Prostate gland (tissue), 2 donors: ENCODE results near the gene INPP5B. TPM values are rescaled to one million over a fixed set of nuclear protein-coding genes. Genes with fewer than 3 reads are reported as not detected.
"Not testable (repeated sequence)": the region's sequence is repeated elsewhere in the genome, so short reads cannot be mapped to it uniquely, and the experiment has no call there.

Source experiments
- DNase-seq: peaks from one replicate; pipeline ENCODE4 v3.0.0-alpha.2; 2019; ENCODE audit warnings: low spot score
- H3K27ac ChIP-seq, 2 donors: fragments of 200-600 bp; sonication (generic); 2 replicates each; pipeline ENCODE4 v1.5.1; 2017 to 2019
- H3K27me3 ChIP-seq: fragments of 200-600 bp; sonication (generic); replicated peaks from 2 replicates; pipeline ENCODE4 v1.5.1; 2019; ENCODE audit not compliant: insufficient read depth
- H3K36me3 ChIP-seq, 2 donors: fragments of 200-600 bp; sonication (generic); 1 replicate in 1 of 2; 2 replicates in 1 of 2; pipeline versions ENCODE4 v1.5.1 to v1.8.1; 2017 to 2019
- H3K4me1 ChIP-seq: fragments of 200-600 bp; sonication (generic); replicated peaks from 2 replicates; pipeline ENCODE4 v1.5.1; 2019
- H3K4me3 ChIP-seq, 2 donors: fragments of 200-600 bp; sonication (generic); 2 replicates each; pipeline ENCODE4 v1.5.1; 2017 to 2019
- H3K9me3 ChIP-seq: fragments of 200-600 bp; sonication (generic); 2 replicates; pipeline ENCODE4 v1.5.1; 2017
- POLR2A ChIP-seq: fragments of 450-650 bp; IDR thresholded peaks from one replicate; pipeline ENCODE4 v1.6.1; 2016; ENCODE audit warnings: antibody characterized with exemption, mild to moderate bottlenecking
- POLR2AphosphoS5 ChIP-seq: sonication (generic); formaldehyde crosslinking; IDR thresholded peaks from one replicate; pipeline ENCODE4 v1.6.1; 2017; ENCODE audit warnings: antibody characterized with exemption
- WGBS: methylation state at CpG from one replicate; pipeline ENCODE4 v1.1.5; 2018; 5-methylcytosine and 5-hydroxymethylcytosine counted together
- intact Hi-C: fragments of 100-400 bp; cut with DNase I; formaldehyde crosslinking; loops from one replicate; pipeline ENCODE4 v1.14.2; 2022
- total RNA-seq, 2 donors: library from RNA; depleted of rRNA; stranded (reverse); fragments of >200 nt; gene quantifications; one replicate each; pipeline ENCODE4 v1.1.0, GENCODE V29; 2016
- TF ChIP-seq, protein P1 (sequence below), 4 experiments: fragments of 200-600 bp in 2 of 4; fragments of 450-650 bp in 2 of 4; sonication (generic) in 2 of 4; IDR thresholded peaks; 1 replicate in 3 of 4; 2 replicates in 1 of 4; pipeline ENCODE4 v1.5.1; 2016 to 2019; ENCODE audit warnings: antibody characterized with exemption in 4 of 4, mild to moderate bottlenecking in 2 of 4, moderate library complexity in 2 of 4

Gene INPP5B
- total RNA-seq, 2 donors from 2014 or later = 12.8 to 20.8 TPM

DNA sequence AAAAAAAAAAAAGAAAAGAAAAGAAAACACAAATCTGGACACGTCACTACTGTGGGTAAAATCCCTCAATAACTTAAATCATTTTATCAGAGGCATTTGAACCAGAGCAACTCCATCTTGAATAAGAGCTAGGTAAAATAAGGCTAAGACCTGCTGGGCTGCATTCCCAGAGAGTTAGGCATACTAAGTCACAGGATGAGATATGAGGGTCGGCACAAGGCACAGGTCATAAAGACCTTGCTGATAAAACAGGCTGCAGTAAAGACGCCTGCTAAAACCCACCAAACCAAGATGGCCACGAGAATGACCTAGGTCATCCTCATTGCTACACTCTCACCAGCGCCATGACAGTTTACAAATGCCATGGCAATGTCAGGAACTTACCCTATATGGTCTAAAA, 43.9 kb downstream of the INPP5B start:
- intact Hi-C loops = no loop called here
- TF ChIP-seq POLR2A (no peak), POLR2AphosphoS5 (no peak)
- TF ChIP-seq, protein P1, sequence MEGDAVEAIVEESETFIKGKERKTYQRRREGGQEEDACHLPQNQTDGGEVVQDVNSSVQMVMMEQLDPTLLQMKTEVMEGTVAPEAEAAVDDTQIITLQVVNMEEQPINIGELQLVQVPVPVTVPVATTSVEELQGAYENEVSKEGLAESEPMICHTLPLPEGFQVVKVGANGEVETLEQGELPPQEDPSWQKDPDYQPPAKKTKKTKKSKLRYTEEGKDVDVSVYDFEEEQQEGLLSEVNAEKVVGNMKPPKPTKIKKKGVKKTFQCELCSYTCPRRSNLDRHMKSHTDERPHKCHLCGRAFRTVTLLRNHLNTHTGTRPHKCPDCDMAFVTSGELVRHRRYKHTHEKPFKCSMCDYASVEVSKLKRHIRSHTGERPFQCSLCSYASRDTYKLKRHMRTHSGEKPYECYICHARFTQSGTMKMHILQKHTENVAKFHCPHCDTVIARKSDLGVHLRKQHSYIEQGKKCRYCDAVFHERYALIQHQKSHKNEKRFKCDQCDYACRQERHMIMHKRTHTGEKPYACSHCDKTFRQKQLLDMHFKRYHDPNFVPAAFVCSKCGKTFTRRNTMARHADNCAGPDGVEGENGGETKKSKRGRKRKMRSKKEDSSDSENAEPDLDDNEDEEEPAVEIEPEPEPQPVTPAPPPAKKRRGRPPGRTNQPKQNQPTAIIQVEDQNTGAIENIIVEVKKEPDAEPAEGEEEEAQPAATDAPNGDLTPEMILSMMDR (IDR thresholded peaks at IDR 0.05) = no peak
- no peaks in the 10 kb centered on the region for H3K36me3 ChIP-seq
- no peaks in the 10 kb centered on the region for H3K27me3 ChIP-seq
- H3K27ac ChIP-seq = no peak overlapping the region
- no peak for DNase-seq
- H3K4me1 ChIP-seq = no peaks in the 10 kb centered on the region
- no peak overlapping the region for H3K4me3 ChIP-seq
- 86% methylated on average over 5 of the region's 5 CpGs for WGBS
- H3K9me3 ChIP-seq = no peaks in the 10 kb centered on the region

DNA sequence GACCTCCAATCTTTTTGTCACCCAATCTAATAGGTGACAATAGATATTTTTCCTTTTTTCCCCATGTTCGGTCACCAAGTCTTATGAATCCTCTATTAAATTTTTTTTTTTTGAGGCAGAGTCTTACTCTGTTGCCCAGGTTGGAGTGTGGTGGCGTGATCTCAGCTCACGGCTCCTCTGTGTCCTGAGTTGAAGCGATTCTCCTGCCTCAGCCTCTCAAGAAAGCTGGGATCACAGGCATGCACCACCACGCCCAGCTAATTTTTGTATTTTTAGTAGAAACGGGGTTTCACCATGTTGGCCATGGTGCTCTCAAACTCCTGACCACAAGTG, 45.0 kb downstream of the INPP5B start:
- no peaks in the 10 kb centered on the region for H3K36me3 ChIP-seq
- WGBS = 94% methylated on average over 6 of the region's 6 CpGs
- H3K9me3 ChIP-seq = no peaks in the 10 kb centered on the region

DNA sequence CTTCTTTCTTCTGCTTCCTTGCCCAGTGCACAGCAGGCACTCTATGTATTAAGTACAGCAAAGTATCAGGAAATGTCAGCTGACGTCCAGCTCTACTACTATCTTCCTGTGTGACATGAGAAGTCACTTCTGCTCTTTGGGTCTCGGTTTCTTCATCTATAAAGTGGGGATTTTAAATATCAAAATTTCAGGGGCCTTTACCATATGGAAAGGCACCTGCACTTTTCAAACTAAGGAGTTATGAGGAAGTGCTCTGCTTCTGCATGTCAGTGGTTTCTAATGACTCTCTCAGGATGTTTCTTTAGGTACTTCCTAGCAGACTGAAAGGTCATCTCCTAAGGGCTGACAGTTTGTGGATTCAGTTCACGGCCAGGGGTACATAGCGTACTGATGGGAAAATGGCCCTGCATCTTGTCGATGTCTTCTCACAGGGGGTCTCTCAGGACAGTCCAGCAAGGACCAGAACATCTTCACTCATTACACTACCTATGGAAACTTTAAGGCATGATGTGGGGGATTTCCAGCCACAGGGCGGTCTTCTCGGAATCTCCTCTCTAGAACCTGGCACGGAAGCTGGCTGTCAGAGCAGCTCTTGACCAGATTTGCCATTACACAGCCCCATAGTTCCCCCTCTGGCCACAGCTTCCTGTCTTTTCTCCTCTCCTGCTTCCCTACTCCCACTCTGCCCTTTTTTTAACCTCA, 45.5 kb downstream of the INPP5B start:
- H3K9me3 ChIP-seq = no peaks in the 10 kb centered on the region
- DNase-seq = no peak
- intact Hi-C loops = no loop called here
- WGBS = 91% methylated on average over 8 of the region's 8 CpGs
- H3K36me3 ChIP-seq = no peaks in the 10 kb centered on the region
- TF ChIP-seq POLR2A = no peak
- TF ChIP-seq POLR2AphosphoS5 = no peak
- H3K27me3 ChIP-seq = no peaks in the 10 kb centered on the region
- H3K4me1 ChIP-seq = no peaks in the 10 kb centered on the region
- H3K27ac ChIP-seq = no peak overlapping the region
- no peak overlapping the region for H3K4me3 ChIP-seq

More for the DNA sequence above, 45.0 kb downstream of the INPP5B start:
- no peak overlapping the region for H3K4me3 ChIP-seq
- H3K27ac ChIP-seq = no peak overlapping the region
- DNase-seq = no peak
- no peak for TF ChIP-seq POLR2AphosphoS5
- no peak for TF ChIP-seq POLR2A
- TF ChIP-seq, protein P1 (IDR thresholded peaks at IDR 0.05) = no peak
- H3K4me1 ChIP-seq = no peaks in the 10 kb centered on the region
- no peaks in the 10 kb centered on the region for H3K27me3 ChIP-seq
- intact Hi-C loops = no loop called here

DNA sequence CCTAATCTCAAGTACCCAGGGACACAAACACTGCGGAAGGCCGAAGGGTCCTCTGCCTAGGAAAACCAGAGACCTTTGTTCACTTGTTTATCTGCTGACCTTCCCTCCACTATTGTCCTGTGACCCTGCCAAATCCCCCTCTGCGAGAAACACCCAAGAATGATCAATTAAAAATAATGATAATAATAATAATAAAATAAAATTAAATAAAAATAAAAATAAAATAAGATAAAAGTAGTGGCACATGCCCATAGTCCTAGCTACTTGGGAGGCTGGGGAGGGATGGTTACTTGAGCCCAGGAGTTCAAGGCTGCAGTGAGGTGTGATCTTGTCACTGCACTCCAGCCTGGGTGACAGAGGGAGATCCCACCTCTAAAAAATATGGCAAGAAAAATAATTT, 49.3 kb downstream of the INPP5B start:
- H3K9me3 ChIP-seq, H3K36me3 ChIP-seq, H3K27ac ChIP-seq, DNase-seq, intact Hi-C loops, H3K4me1 ChIP-seq, H3K27me3 ChIP-seq, H3K4me3 ChIP-seq: not testable (repeated sequence)
- WGBS = 97% methylated on average over 3 of the region's 3 CpGs

DNA sequence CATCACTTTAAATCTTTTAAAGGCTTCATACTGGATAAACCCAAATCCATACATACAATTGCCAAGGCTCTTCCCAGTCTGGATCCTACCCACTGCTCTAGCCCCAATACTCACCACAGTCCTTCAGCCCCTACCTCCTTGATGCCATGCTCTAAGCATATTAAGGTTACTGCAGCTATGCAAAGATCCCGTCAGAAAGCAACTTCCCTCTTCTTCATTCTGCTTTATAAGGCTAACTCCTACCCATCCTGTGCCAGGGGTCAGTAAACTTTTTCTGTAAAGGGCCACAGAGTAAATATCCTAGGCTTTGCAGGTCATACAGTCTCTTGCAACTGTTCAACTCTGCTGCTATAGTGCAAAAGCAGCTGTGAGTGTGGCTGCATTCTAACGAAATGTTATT, 53.2 kb downstream of the INPP5B start:
- no peaks in the 10 kb centered on the region for H3K4me1 ChIP-seq
- DNase-seq = no peak
- no peaks in the 10 kb centered on the region for H3K27me3 ChIP-seq
- H3K36me3 ChIP-seq = peaks cover 0 to 5% of the 10 kb centered on the region in 2 donors
- H3K9me3 ChIP-seq = no peaks in the 10 kb centered on the region
- H3K4me3 ChIP-seq = no peak overlapping the region
- intact Hi-C loops = no loop called here
- WGBS = 84% methylated on average over 2 of the region's 2 CpGs
- no peak overlapping the region for H3K27ac ChIP-seq
- TF ChIP-seq POLR2A (no peak), POLR2AphosphoS5 (no peak)
- TF ChIP-seq, protein P1 (IDR thresholded peaks at IDR 0.05) = no peak
